Chondrocyte (in vitro differentiated cells): Measurements from ENCODE around the gene SRRM5. TPM values are rescaled to one million over a fixed set of nuclear protein-coding genes. Genes with fewer than 3 reads are reported as not detected.
"Not testable (repeated sequence)": the region's sequence is repeated elsewhere in the genome, so short reads cannot be mapped to it uniquely, and the experiment has no call there.

Source experiments
- DNase-seq: peaks from one replicate; pipeline ENCODE4 v3.0.0; 2021; ENCODE audit warnings: mixed read lengths, low spot score
- H3K27ac Mint-ChIP-seq: one replicate; pipeline ENCODE4 v1.8.0; 2021; ENCODE audit warnings: mild to moderate bottlenecking, moderate library complexity, mixed read lengths; ENCODE audit not compliant: unreplicated experiment
- H3K27me3 Mint-ChIP-seq: 2 replicates; pipeline ENCODE4 v1.8.0; 2021; ENCODE audit warnings: low read depth, mixed read lengths
- H3K36me3 Mint-ChIP-seq: 2 replicates; pipeline ENCODE4 v1.8.0; 2021; ENCODE audit warnings: low read depth, mixed read lengths
- H3K4me1 Mint-ChIP-seq: 2 replicates; pipeline ENCODE4 v1.8.0; 2021; ENCODE audit warnings: low read depth, mild to moderate bottlenecking, mixed read lengths
- H3K4me3 Mint-ChIP-seq: one replicate; pipeline ENCODE4 v1.8.0; 2021; ENCODE audit warnings: mild to moderate bottlenecking, moderate library complexity, mixed read lengths; ENCODE audit not compliant: unreplicated experiment
- H3K9me3 Mint-ChIP-seq: 2 replicates; pipeline ENCODE4 v1.8.0; 2021; ENCODE audit warnings: low read depth, mixed read lengths
- CTCF ChIP-seq: fragments of 200-600 bp; sonication (generic); IDR thresholded peaks from 2 replicates; pipeline ENCODE4 v1.5.0; 2021; ENCODE audit warnings: antibody characterized with exemption, mild to moderate bottlenecking, moderate library complexity
- total RNA-seq: library from RNA; stranded (reverse); gene quantifications from 3 replicates; pipeline ENCODE4 v1.2.1, GENCODE V29; 2021

Gene SRRM5
- total RNA-seq, 1 donor from 2014 or later: 0.12 TPM

- Mint-ChIP-seq H3K4me3 (no peak overlapping the region), H3K27me3 (no peaks in the 10 kb centered on the region), H3K27ac (no peak overlapping the region), H3K4me1 (no peaks in the 10 kb centered on the region), H3K9me3 (peaks cover 6% of the 10 kb centered on the region), H3K36me3 (peaks cover 20% of the 10 kb centered on the region)
- no peak for DNase-seq
- TF ChIP-seq CTCF: no peak
Measured at GRCh38 chr19:43649514-43649913, 37.6 kb downstream of the SRRM5 start.

GRCh38 chr19:43650276-43650675 is 38.4 kb downstream of the SRRM5 start:
- not testable (repeated sequence) for H3K4me3 Mint-ChIP-seq, H3K27me3 Mint-ChIP-seq, H3K27ac Mint-ChIP-seq, DNase-seq, H3K9me3 Mint-ChIP-seq, H3K4me1 Mint-ChIP-seq
- peaks cover 25% of the 10 kb centered on the region for H3K36me3 Mint-ChIP-seq

- DNase-seq: no peak
- H3K4me3 Mint-ChIP-seq: no peak overlapping the region
- H3K27ac Mint-ChIP-seq: no peak overlapping the region
- no peaks in the 10 kb centered on the region for H3K9me3 Mint-ChIP-seq
- H3K27me3 Mint-ChIP-seq: no peaks in the 10 kb centered on the region
- TF ChIP-seq CTCF: peak; percentile 83
- peaks cover 24% of the 10 kb centered on the region for H3K36me3 Mint-ChIP-seq
- no peaks in the 10 kb centered on the region for H3K4me1 Mint-ChIP-seq
Measured at GRCh38 chr19:43651758-43652545, 40.1 kb downstream of the SRRM5 start.

GRCh38 chr19:43652546-43652874 is 40.6 kb downstream of the SRRM5 start:
- DNase-seq: no peak
- Mint-ChIP-seq H3K4me3 (no peak overlapping the region), H3K9me3 (no peaks in the 10 kb centered on the region), H3K36me3 (peaks cover 20% of the 10 kb centered on the region), H3K27ac (no peak overlapping the region), H3K27me3 (no peaks in the 10 kb centered on the region), H3K4me1 (no peaks in the 10 kb centered on the region)
- peak; percentile 51 for TF ChIP-seq CTCF

- Mint-ChIP-seq H3K4me1 (no peaks in the 10 kb centered on the region), H3K27ac (no peak overlapping the region), H3K4me3 (no peak overlapping the region), H3K27me3 (no peaks in the 10 kb centered on the region), H3K9me3 (peaks cover 3% of the 10 kb centered on the region), H3K36me3 (peaks cover 22% of the 10 kb centered on the region)
- no peak for DNase-seq
- no peak for TF ChIP-seq CTCF
Measured at GRCh38 chr19:43656436-43656835, 44.5 kb downstream of the SRRM5 start.

GRCh38 chr19:43658001-43658400 is 46.1 kb downstream of the SRRM5 start:
- Mint-ChIP-seq H3K9me3 (peaks cover 3% of the 10 kb centered on the region), H3K27ac (no peak overlapping the region), H3K4me1 (no peaks in the 10 kb centered on the region), H3K27me3 (no peaks in the 10 kb centered on the region), H3K36me3 (peaks cover 27% of the 10 kb centered on the region), H3K4me3 (no peak overlapping the region)
- no peak for TF ChIP-seq CTCF
- DNase-seq: no peak
